Measurements from ENCODE around the gene MKRN1. TPM values are rescaled to one million over a fixed set of nuclear protein-coding genes. Genes with fewer than 3 reads are reported as not detected.

MKRN1 gene
- total RNA-seq (100 to 1,000 TPM; 140 to 156 TPM), polyA plus RNA-seq (100 to 1,000 TPM; 131 to 146 TPM)

GRCh38 chr7:140479062-140479738 is at the start of gene MKRN1:
TSS of gene MKRN1 (minus strand) at chr7:140479505. CDS start at chr7:140479344, 161 bp downstream.
- no peaks in the 10 kb centered on the region for H3K27me3 Mint-ChIP-seq
- H3K9me3 ChIP-seq (ENCODE audit: control insufficient read depth in 1 of 2, low read length in 2 of 2): no peaks in the 10 kb centered on the region
- no peaks in the 10 kb centered on the region for H3K36me3 ChIP-seq (ENCODE audit: insufficient read depth, low read length)
- H3K27ac Mint-ChIP-seq: peak within 1 kb of the TSS; percentile 95 to 99 (median 98)
- peak within 1 kb of the TSS; percentile 59 to 71 for H3K4me3 ChIP-seq (ENCODE audit: low read length in 2 of 2)
- peaks cover 25% of the 10 kb centered on the region for H3K4me1 ChIP-seq (ENCODE audit: insufficient read depth, low read length)
- peaks cover 16 to 40% (median 25%) of the 10 kb centered on the region in 4 donors for H3K4me1 Mint-ChIP-seq
- H3K27me3 ChIP-seq (ENCODE audit: insufficient read depth, low read length): no peaks in the 10 kb centered on the region
- H3K9me3 Mint-ChIP-seq: peaks cover 0 to 2% (median 0%) of the 10 kb centered on the region in 8 donors
- intact Hi-C loops (cut with micrococcal nuclease): loop anchor here (1.0 to 10.0 kb wide), 12 partner anchors 14 to 1260 kb away; partner anchors contain the start of genes BRAF, FMC1, HIPK2 and MRPS33
- H3K4me3 Mint-ChIP-seq: peak within 1 kb of the TSS; percentile 95 to 100 (median 99)
- peaks cover 0 to 11% of the 10 kb centered on the region in 2 donors for H3K36me3 Mint-ChIP-seq
- CTCF ChIA-PET (ENCODE audit: partially characterized antibody): interaction anchor here (1.3 to 8.9 kb wide), 4 partner anchors 12 to 535 kb away, joined by 3 to 214 read pairs (median 16); partner anchors contain the start of gene MRPS33
- peak within 1 kb of the TSS; percentile 75 for H3K27ac ChIP-seq (ENCODE audit: low read depth, low read length)
- DNase-seq: peak; percentile 90 to 93 (median 90)
- POLR2A ChIA-PET (ENCODE audit: partially characterized antibody): interaction anchor here (0.8 to 6.4 kb wide), 10 partner anchors 9 to 1259 kb away, joined by 3 to 38 read pairs (median 5); partner anchors contain the start of genes ADCK2, LUC7L2, RAB19 and SLC37A3

GRCh38 chr7:140526787-140527664 is 47.7 kb upstream of the MKRN1 start:
- Histone ChIP-seq H3K27ac (ENCODE audit: low read depth, low read length) (no peak overlapping the region), H3K27me3 (ENCODE audit: insufficient read depth, low read length) (no peaks in the 10 kb centered on the region), H3K9me3 (ENCODE audit: control insufficient read depth in 1 of 2, low read length in 2 of 2) (no peaks in the 10 kb centered on the region), H3K4me3 (ENCODE audit: low read length in 2 of 2) (no peak overlapping the region), H3K36me3 (ENCODE audit: insufficient read depth, low read length) (no peaks in the 10 kb centered on the region), H3K4me1 (ENCODE audit: insufficient read depth, low read length) (peaks cover 18% of the 10 kb centered on the region)
- H3K36me3 Mint-ChIP-seq: no peaks in the 10 kb centered on the region
- POLR2A ChIA-PET (ENCODE audit: partially characterized antibody): no interaction called here
- peaks cover 16 to 27% (median 19%) of the 10 kb centered on the region in 4 donors for H3K4me1 Mint-ChIP-seq
- peak overlapping the region in 3 of 7 donors; percentile 23 to 65 (median 53) for H3K27ac Mint-ChIP-seq
- H3K9me3 Mint-ChIP-seq: peaks cover 0 to 3% (median 0%) of the 10 kb centered on the region in 8 donors
- H3K4me3 Mint-ChIP-seq: peak overlapping the region in 2 of 8 donors; percentile 17 to 29
- intact Hi-C loops (cut with micrococcal nuclease): no loop called here
- DNase-seq: no peak
- CTCF ChIA-PET (ENCODE audit: partially characterized antibody): no interaction called here
- H3K27me3 Mint-ChIP-seq: peaks cover 3 to 5% of the 10 kb centered on the region in 2 donors

GRCh38 chr7:140526214-140526613 is 46.9 kb upstream of the MKRN1 start:
- no peaks in the 10 kb centered on the region for H3K36me3 Mint-ChIP-seq
- H3K9me3 Mint-ChIP-seq: peaks cover 0 to 3% (median 0%) of the 10 kb centered on the region in 8 donors
- POLR2A ChIA-PET (ENCODE audit: partially characterized antibody): no interaction called here
- Histone ChIP-seq H3K4me1 (ENCODE audit: insufficient read depth, low read length) (peaks cover 18% of the 10 kb centered on the region), H3K27me3 (ENCODE audit: insufficient read depth, low read length) (no peaks in the 10 kb centered on the region), H3K4me3 (ENCODE audit: low read length in 2 of 2) (no peak overlapping the region), H3K9me3 (ENCODE audit: control insufficient read depth in 1 of 2, low read length in 2 of 2) (no peaks in the 10 kb centered on the region), H3K36me3 (ENCODE audit: insufficient read depth, low read length) (no peaks in the 10 kb centered on the region), H3K27ac (ENCODE audit: low read depth, low read length) (no peak overlapping the region)
- H3K4me1 Mint-ChIP-seq: peaks cover 16 to 27% (median 19%) of the 10 kb centered on the region in 4 donors
- no peak for DNase-seq
- H3K27me3 Mint-ChIP-seq: peaks cover 3% of the 10 kb centered on the region in 2 donors
- H3K27ac Mint-ChIP-seq: peak overlapping the region in 4 of 7 donors; percentile 70 to 82 (median 78)
- peak overlapping the region in 7 of 8 donors; percentile 28 to 73 (median 57) for H3K4me3 Mint-ChIP-seq
- intact Hi-C loops (cut with micrococcal nuclease): no loop called here
- CTCF ChIA-PET (ENCODE audit: partially characterized antibody): no interaction called here

GRCh38 chr7:140525743-140526142 is 46.4 kb upstream of the MKRN1 start:
- H3K27me3 ChIP-seq (ENCODE audit: insufficient read depth, low read length): no peaks in the 10 kb centered on the region
- no peak overlapping the region for H3K4me3 ChIP-seq (ENCODE audit: low read length in 2 of 2)
- peaks cover 16 to 27% (median 19%) of the 10 kb centered on the region in 4 donors for H3K4me1 Mint-ChIP-seq
- peak overlapping the region in 7 of 8 donors; percentile 28 to 73 (median 57) for H3K4me3 Mint-ChIP-seq
- H3K9me3 ChIP-seq (ENCODE audit: control insufficient read depth in 1 of 2, low read length in 2 of 2): no peaks in the 10 kb centered on the region
- ChIA-PET CTCF (ENCODE audit: partially characterized antibody) (no interaction called here), POLR2A (ENCODE audit: partially characterized antibody) (no interaction called here)
- DNase-seq: peak; percentile 37 to 57 (median 40)
- intact Hi-C loops (cut with micrococcal nuclease): no loop called here
- H3K27ac ChIP-seq (ENCODE audit: low read depth, low read length): no peak overlapping the region
- H3K4me1 ChIP-seq (ENCODE audit: insufficient read depth, low read length): peaks cover 18% of the 10 kb centered on the region
- no peaks in the 10 kb centered on the region for H3K36me3 ChIP-seq (ENCODE audit: insufficient read depth, low read length)
- peaks cover 0 to 3% (median 0%) of the 10 kb centered on the region in 8 donors for H3K9me3 Mint-ChIP-seq
- peak overlapping the region in 6 of 7 donors; percentile 64 to 82 (median 74) for H3K27ac Mint-ChIP-seq
- H3K27me3 Mint-ChIP-seq: peaks cover 0 to 3% of the 10 kb centered on the region in 2 donors
- H3K36me3 Mint-ChIP-seq: no peaks in the 10 kb centered on the region

- H3K27me3 ChIP-seq (ENCODE audit: insufficient read depth, low read length): no peaks in the 10 kb centered on the region
- ChIA-PET CTCF (ENCODE audit: partially characterized antibody) (interaction anchor here (1.6 to 1.9 kb wide), 2 partner anchors 10 to 490 kb away, joined by 3 to 5 read pairs; no protein-coding TSS in a partner anchor), POLR2A (ENCODE audit: partially characterized antibody) (no interaction called here)
- Mint-ChIP-seq H3K9me3 (no peaks in the 10 kb centered on the region), H3K27ac (no peak overlapping the region), H3K36me3 (no peaks in the 10 kb centered on the region), H3K4me1 (peaks cover 12 to 19% (median 16%) of the 10 kb centered on the region in 4 donors), H3K4me3 (no peak overlapping the region), H3K27me3 (peaks cover 1 to 5% of the 10 kb centered on the region in 2 donors)
- peaks cover 15% of the 10 kb centered on the region for H3K4me1 ChIP-seq (ENCODE audit: insufficient read depth, low read length)
- no peaks in the 10 kb centered on the region for H3K9me3 ChIP-seq (ENCODE audit: control insufficient read depth in 1 of 2, low read length in 2 of 2)
- H3K36me3 ChIP-seq (ENCODE audit: insufficient read depth, low read length): no peaks in the 10 kb centered on the region
- H3K4me3 ChIP-seq (ENCODE audit: low read length in 2 of 2): no peak overlapping the region
- intact Hi-C loops (cut with micrococcal nuclease): no loop called here
- H3K27ac ChIP-seq (ENCODE audit: low read depth, low read length): no peak overlapping the region
- no peak for DNase-seq
Observed at GRCh38 chr7:140521421-140521820, 42.1 kb upstream of the MKRN1 start.

- H3K4me1 ChIP-seq (ENCODE audit: insufficient read depth, low read length): peaks cover 4% of the 10 kb centered on the region
- Mint-ChIP-seq H3K4me1 (peaks cover 0 to 7% (median 3%) of the 10 kb centered on the region in 4 donors), H3K27ac (no peak overlapping the region), H3K4me3 (no peak overlapping the region), H3K9me3 (no peaks in the 10 kb centered on the region), H3K27me3 (peaks cover 1 to 5% of the 10 kb centered on the region in 2 donors), H3K36me3 (no peaks in the 10 kb centered on the region)
- no peak for DNase-seq
- H3K27me3 ChIP-seq (ENCODE audit: insufficient read depth, low read length): no peaks in the 10 kb centered on the region
- no peaks in the 10 kb centered on the region for H3K9me3 ChIP-seq (ENCODE audit: control insufficient read depth in 1 of 2, low read length in 2 of 2)
- H3K27ac ChIP-seq (ENCODE audit: low read depth, low read length): no peak overlapping the region
- intact Hi-C loops (cut with micrococcal nuclease): no loop called here
- ChIA-PET CTCF (ENCODE audit: partially characterized antibody) (interaction anchor here (0.6 to 1.9 kb wide), 5 partner anchors 15 to 1012 kb away, joined by 3 to 7 read pairs (median 3); no protein-coding TSS in a partner anchor), POLR2A (ENCODE audit: partially characterized antibody) (no interaction called here)
- H3K4me3 ChIP-seq (ENCODE audit: low read length in 2 of 2): no peak overlapping the region
- no peaks in the 10 kb centered on the region for H3K36me3 ChIP-seq (ENCODE audit: insufficient read depth, low read length)
Observed at GRCh38 chr7:140519007-140519399, 39.7 kb upstream of the MKRN1 start.
